BJ (cell line): ENCODE measurements around the gene SFXN1. TPM values are rescaled to one million over a fixed set of nuclear protein-coding genes. Genes with fewer than 3 reads are reported as not detected.

ENCODE experiments used
- CTCF ChIA-PET: fragments of 350-600 bp; formaldehyde crosslinking; extraction: SDS; loops from one replicate; lab custom pipeline; 2021; ENCODE audit warnings: antibody characterized with exemption, inconsistent platforms; lab: Yijun Ruan, JAX
- POLR2A ChIA-PET: fragments of 300-600 bp; sonication (Branson Sonifier 250); formaldehyde crosslinking; extraction: SDS; loops from one replicate; lab custom pipeline; 2021; ENCODE audit warnings: antibody characterized with exemption; lab: Charles Lee
- DNase-seq: peaks from one replicate; pipeline ENCODE4 v3.0.0-alpha.2; 2011; ENCODE audit warnings: low read depth
- H3K27me3 ChIP-seq: 2 replicates; pipeline ENCODE4 v1.6.0; 2011; ENCODE audit warnings: low read length; ENCODE audit not compliant: control insufficient read depth, insufficient read depth
- H3K36me3 ChIP-seq: 2 replicates; pipeline ENCODE4 v1.5.1; 2011; ENCODE audit warnings: low read length; ENCODE audit not compliant: control insufficient read depth, insufficient read depth
- H3K4me3 ChIP-seq: 2 replicates; pipeline ENCODE4 v1.5.1; 2011; ENCODE audit warnings: low read depth, mild to moderate bottlenecking, control low read depth, low read length
- CTCF ChIP-seq: IDR thresholded peaks from 2 replicates; pipeline ENCODE4 v1.5.1; 2011; ENCODE audit warnings: low read depth, mild to moderate bottlenecking, control low read depth, inconsistent platforms, low read length, moderate library complexity; ENCODE audit not compliant: insufficient read depth
- polyA plus RNA-seq: library from polyadenylated mRNA; depleted of rRNA; stranded (reverse); fragments of >200 nt; gene quantifications from 2 replicates; pipeline ENCODE4 v1.2.3, GENCODE V29; 2011

The SFXN1 gene
- polyA plus RNA-seq, 1 experiment, result 89.9 TPM

GRCh38 chr5:175550055-175550805 is 71.9 kb downstream of the SFXN1 start:
- no peak for DNase-seq
- Histone ChIP-seq H3K36me3 (no peaks in the 10 kb centered on the region), H3K27me3 (no peaks in the 10 kb centered on the region), H3K4me3 (no peak overlapping the region)
- ChIA-PET POLR2A (no interaction called here), CTCF (interaction anchor here (1.6 kb wide), 1 partner anchor 16 kb away, joined by 3 read pairs; no protein-coding TSS in a partner anchor)
- no peak for TF ChIP-seq CTCF

- POLR2A ChIA-PET, result no interaction called here
- H3K36me3 ChIP-seq, result no peaks in the 10 kb centered on the region
- DNase-seq, result no peak
- no peak for TF ChIP-seq CTCF
- H3K27me3 ChIP-seq, result no peaks in the 10 kb centered on the region
- H3K4me3 ChIP-seq, result no peak overlapping the region
- CTCF ChIA-PET, result no interaction called here
Measured at GRCh38 chr5:175551266-175551665, 72.9 kb downstream of the SFXN1 start.

GRCh38 chr5:175554296-175554695 is 75.9 kb downstream of the SFXN1 start:
- DNase-seq, result no peak
- no peak overlapping the region for H3K4me3 ChIP-seq

GRCh38 chr5:175555168-175555785 is 76.9 kb downstream of the SFXN1 start:
- DNase-seq, result no peak

More at GRCh38 chr5:175554296-175554695, 75.9 kb downstream of the SFXN1 start:
- no peaks in the 10 kb centered on the region for H3K36me3 ChIP-seq
- CTCF ChIA-PET, result no interaction called here
- no peak for TF ChIP-seq CTCF
- POLR2A ChIA-PET, result no interaction called here
- H3K27me3 ChIP-seq, result no peaks in the 10 kb centered on the region

More at GRCh38 chr5:175555168-175555785, 76.9 kb downstream of the SFXN1 start:
- CTCF ChIA-PET, result interaction anchor here (0.6 to 1.1 kb wide), 2 partner anchors 21 to 64 kb away, joined by 3 read pairs; no protein-coding TSS in a partner anchor
- no peaks in the 10 kb centered on the region for H3K27me3 ChIP-seq
- POLR2A ChIA-PET, result no interaction called here
- H3K4me3 ChIP-seq, result no peak overlapping the region
- no peaks in the 10 kb centered on the region for H3K36me3 ChIP-seq
- TF ChIP-seq CTCF, result no peak
